Measurements from ENCODE around the gene SP2.
A peak's percentile ranks its signal among the peaks of the same experiment; 100 is the strongest.

DNA sequence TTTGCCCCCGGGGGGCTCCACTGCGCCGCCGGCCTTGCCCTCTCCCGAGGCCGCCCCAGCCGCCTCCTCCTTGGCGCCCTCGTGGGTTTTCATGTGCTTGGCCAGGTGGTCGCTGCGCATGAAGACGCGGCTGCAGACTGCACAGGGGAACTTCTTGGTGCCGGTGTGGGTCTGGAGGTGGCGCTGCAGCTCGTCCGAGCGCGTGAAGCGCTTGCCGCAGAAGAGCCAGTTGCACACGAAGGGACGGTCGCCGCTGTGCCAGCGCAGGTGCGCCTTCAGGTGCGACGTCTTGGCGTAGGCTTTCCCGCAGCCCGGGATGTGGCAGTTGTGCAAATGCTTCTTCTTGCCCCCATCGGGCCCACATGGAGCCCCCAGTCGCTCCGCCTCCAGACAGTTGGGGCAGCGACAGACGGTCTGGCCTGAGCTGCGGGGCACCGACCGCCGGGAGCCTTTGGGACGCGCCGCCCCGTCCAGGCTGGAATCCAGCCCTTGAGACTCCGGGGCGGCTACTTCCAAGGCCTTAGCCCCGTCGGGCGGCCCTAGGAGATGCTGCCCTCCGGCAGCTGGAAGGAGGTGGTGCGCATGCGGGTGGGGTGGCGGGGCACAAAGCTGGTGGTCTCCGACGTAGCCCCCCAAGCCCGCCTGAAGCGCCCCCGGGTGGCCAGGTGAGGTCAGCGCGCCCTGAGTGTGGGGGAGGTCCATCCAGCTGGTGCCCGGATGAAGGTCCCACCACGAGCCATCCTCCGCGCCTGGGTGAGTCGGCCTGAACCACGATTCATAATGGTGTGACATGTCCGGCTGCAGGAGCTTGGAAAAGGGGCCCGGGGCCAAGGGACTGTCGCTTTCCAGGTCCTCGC, 48.5 kb upstream of the SP2 start:
- TF ChIP-seq, protein P1, sequence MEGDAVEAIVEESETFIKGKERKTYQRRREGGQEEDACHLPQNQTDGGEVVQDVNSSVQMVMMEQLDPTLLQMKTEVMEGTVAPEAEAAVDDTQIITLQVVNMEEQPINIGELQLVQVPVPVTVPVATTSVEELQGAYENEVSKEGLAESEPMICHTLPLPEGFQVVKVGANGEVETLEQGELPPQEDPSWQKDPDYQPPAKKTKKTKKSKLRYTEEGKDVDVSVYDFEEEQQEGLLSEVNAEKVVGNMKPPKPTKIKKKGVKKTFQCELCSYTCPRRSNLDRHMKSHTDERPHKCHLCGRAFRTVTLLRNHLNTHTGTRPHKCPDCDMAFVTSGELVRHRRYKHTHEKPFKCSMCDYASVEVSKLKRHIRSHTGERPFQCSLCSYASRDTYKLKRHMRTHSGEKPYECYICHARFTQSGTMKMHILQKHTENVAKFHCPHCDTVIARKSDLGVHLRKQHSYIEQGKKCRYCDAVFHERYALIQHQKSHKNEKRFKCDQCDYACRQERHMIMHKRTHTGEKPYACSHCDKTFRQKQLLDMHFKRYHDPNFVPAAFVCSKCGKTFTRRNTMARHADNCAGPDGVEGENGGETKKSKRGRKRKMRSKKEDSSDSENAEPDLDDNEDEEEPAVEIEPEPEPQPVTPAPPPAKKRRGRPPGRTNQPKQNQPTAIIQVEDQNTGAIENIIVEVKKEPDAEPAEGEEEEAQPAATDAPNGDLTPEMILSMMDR (IDR thresholded peaks at IDR 0.05), result peak; percentile 77
- TF ChIP-seq, protein P2, sequence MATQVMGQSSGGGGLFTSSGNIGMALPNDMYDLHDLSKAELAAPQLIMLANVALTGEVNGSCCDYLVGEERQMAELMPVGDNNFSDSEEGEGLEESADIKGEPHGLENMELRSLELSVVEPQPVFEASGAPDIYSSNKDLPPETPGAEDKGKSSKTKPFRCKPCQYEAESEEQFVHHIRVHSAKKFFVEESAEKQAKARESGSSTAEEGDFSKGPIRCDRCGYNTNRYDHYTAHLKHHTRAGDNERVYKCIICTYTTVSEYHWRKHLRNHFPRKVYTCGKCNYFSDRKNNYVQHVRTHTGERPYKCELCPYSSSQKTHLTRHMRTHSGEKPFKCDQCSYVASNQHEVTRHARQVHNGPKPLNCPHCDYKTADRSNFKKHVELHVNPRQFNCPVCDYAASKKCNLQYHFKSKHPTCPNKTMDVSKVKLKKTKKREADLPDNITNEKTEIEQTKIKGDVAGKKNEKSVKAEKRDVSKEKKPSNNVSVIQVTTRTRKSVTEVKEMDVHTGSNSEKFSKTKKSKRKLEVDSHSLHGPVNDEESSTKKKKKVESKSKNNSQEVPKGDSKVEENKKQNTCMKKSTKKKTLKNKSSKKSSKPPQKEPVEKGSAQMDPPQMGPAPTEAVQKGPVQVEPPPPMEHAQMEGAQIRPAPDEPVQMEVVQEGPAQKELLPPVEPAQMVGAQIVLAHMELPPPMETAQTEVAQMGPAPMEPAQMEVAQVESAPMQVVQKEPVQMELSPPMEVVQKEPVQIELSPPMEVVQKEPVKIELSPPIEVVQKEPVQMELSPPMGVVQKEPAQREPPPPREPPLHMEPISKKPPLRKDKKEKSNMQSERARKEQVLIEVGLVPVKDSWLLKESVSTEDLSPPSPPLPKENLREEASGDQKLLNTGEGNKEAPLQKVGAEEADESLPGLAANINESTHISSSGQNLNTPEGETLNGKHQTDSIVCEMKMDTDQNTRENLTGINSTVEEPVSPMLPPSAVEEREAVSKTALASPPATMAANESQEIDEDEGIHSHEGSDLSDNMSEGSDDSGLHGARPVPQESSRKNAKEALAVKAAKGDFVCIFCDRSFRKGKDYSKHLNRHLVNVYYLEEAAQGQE (IDR thresholded peaks at IDR 0.05; ENCODE audit: insufficient read depth in 1 of 2, low read depth in 2 of 2, low read length in 1 of 2), result no peak
